Gastroesophageal sphincter (tissue), 3 donors: ENCODE measurements around the gene ACKR3.

ENCODE experiments used
- CTCF ChIP-seq, 4 experiments: fragments of 200-600 bp in 2 of 4; fragments of 450-650 bp in 2 of 4; sonication (generic) in 1 of 4; IDR thresholded peaks; one replicate each; pipeline ENCODE4 v1.5.1; 2017 to 2019; ENCODE audit warnings: antibody characterized with exemption in 4 of 4, mild to moderate bottlenecking in 2 of 4, moderate library complexity in 2 of 4
- EP300 ChIP-seq: sonication (generic); formaldehyde crosslinking; IDR thresholded peaks from one replicate; pipeline ENCODE4 v1.6.1; 2017; ENCODE audit warnings: antibody characterized with exemption, mild to moderate bottlenecking
- POLR2A ChIP-seq, 2 donors: fragments of 450-650 bp; IDR thresholded peaks; one replicate each; pipeline ENCODE4 v1.6.1; 2017; ENCODE audit warnings: antibody characterized with exemption in 2 of 2, mild to moderate bottlenecking in 2 of 2, moderate library complexity in 1 of 2
- POLR2AphosphoS5 ChIP-seq: sonication (generic); formaldehyde crosslinking; IDR thresholded peaks from one replicate; pipeline ENCODE4 v1.6.1; 2017; ENCODE audit warnings: antibody characterized with exemption

- TF ChIP-seq CTCF (IDR thresholded peaks at IDR 0.05) (no peak), POLR2AphosphoS5 (no peak), POLR2A (IDR thresholded peaks at IDR 0.05) (no peak), EP300 (no peak)
These were observed 11.9 kb downstream of the ACKR3 start for GRCh38 chr2:236581546-236581945.
